Endothelial cell of umbilical vein (primary cell): ENCODE results near the gene LRRC17.

Experiments used
- EZH2 ChIP-seq: IDR thresholded peaks from 2 replicates; pipeline ENCODE4 v1.6.1; 2012; ENCODE audit warnings: borderline replicate concordance, low read depth, mild to moderate bottlenecking, moderate library complexity, low read length, inconsistent platforms; ENCODE audit not compliant: severe bottlenecking
- GATA2 ChIP-seq: IDR thresholded peaks from 2 replicates; pipeline ENCODE4 v1.7.0; 2011; ENCODE audit warnings: low read depth, mild to moderate bottlenecking, moderate library complexity, mixed read lengths, low read length; ENCODE audit not compliant: insufficient read length, insufficient read depth
- POLR2A ChIP-seq: IDR thresholded peaks from 2 replicates; pipeline ENCODE4 v1.6.1; 2012; ENCODE audit warnings: low read depth, mild to moderate bottlenecking, control low read depth, low read length
- POLR2AphosphoS5 ChIP-seq: IDR thresholded peaks from 2 replicates; pipeline ENCODE4 v1.6.1; 2012; ENCODE audit warnings: low read depth, mild to moderate bottlenecking, control low read depth, low read length, moderate library complexity; ENCODE audit not compliant: insufficient read depth
- TF ChIP-seq, protein P1 (sequence below), 2 donors: IDR thresholded peaks; 1 replicate in 1 of 2; 2 replicates in 1 of 2; pipeline ENCODE4 v1.5.1; 2011; ENCODE audit warnings: low read length in 2 of 2, mild to moderate bottlenecking in 2 of 2, moderate library complexity in 2 of 2, control low read depth in 1 of 2, inconsistent platforms in 1 of 2, low read depth in 1 of 2; ENCODE audit not compliant: insufficient read depth in 1 of 2; ENCODE audit errors: extremely low read depth in 1 of 2
- TF ChIP-seq, protein P2 (sequence below): IDR thresholded peaks from 2 replicates; pipeline ENCODE4 v1.6.1; 2011; ENCODE audit not compliant: insufficient read depth, insufficient read length

DNA sequence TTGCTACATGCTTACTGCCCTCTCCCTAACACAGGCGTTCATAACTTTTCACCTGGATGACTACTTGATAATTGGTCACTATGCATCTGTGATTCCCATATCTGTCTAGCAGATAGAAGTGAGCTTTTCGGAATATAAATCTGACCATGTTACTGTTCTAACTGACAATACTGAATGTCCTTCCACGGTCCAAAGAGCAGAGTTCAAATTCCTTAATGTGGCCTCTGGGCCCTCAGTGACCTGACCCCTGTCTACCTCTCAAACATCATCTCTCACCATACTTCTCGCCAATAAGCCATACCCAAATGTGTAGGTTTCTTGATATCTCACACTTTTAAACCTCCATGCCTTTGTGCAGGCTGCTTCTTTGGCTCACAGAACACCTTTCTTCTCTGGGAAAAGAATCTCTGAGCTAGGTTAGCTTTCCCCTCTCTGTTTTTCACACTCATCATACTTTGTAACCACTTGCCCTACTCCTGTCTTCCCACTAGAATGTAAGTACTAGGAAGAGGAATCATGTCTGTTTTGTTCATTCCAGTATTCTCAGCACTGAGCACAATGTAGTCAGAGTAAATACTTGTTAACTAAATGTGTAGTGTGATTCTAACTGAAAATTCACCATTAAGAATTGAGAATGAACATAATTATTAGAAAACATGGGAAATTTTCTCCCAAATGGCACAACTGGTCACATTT lies 39.2 kb upstream of the LRRC17 start:
- TF ChIP-seq GATA2 (no peak), POLR2AphosphoS5 (no peak), POLR2A (no peak), EZH2 (no peak)
- TF ChIP-seq, protein P1, sequence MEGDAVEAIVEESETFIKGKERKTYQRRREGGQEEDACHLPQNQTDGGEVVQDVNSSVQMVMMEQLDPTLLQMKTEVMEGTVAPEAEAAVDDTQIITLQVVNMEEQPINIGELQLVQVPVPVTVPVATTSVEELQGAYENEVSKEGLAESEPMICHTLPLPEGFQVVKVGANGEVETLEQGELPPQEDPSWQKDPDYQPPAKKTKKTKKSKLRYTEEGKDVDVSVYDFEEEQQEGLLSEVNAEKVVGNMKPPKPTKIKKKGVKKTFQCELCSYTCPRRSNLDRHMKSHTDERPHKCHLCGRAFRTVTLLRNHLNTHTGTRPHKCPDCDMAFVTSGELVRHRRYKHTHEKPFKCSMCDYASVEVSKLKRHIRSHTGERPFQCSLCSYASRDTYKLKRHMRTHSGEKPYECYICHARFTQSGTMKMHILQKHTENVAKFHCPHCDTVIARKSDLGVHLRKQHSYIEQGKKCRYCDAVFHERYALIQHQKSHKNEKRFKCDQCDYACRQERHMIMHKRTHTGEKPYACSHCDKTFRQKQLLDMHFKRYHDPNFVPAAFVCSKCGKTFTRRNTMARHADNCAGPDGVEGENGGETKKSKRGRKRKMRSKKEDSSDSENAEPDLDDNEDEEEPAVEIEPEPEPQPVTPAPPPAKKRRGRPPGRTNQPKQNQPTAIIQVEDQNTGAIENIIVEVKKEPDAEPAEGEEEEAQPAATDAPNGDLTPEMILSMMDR (IDR thresholded peaks at IDR 0.05; ENCODE audit: extremely low read depth in 1 of 2, insufficient read depth in 1 of 2, low read depth in 1 of 2, low read length in 2 of 2) = no peak
- TF ChIP-seq, protein P2, sequence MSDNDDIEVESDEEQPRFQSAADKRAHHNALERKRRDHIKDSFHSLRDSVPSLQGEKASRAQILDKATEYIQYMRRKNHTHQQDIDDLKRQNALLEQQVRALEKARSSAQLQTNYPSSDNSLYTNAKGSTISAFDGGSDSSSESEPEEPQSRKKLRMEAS = no peak
